Activated CD8-positive, alpha-beta memory T cell treated with anti-CD3 and anti-CD28 coated beads for 48 hours (primary cell): Measurements from ENCODE around the gene NPLOC4.
A peak's percentile ranks its signal among the peaks of the same experiment; 100 is the strongest.
"Not testable (repeated sequence)": the region's sequence is repeated elsewhere in the genome, so short reads cannot be mapped to it uniquely, and the experiment has no call there.

Experiments used
- DNase-seq, 3 experiments: peaks; one replicate each; pipeline ENCODE4 v3.0.0-alpha.2; 2020; ENCODE audit warnings: low read depth in 2 of 3, low spot score in 2 of 3

The NPLOC4 gene

DNA sequence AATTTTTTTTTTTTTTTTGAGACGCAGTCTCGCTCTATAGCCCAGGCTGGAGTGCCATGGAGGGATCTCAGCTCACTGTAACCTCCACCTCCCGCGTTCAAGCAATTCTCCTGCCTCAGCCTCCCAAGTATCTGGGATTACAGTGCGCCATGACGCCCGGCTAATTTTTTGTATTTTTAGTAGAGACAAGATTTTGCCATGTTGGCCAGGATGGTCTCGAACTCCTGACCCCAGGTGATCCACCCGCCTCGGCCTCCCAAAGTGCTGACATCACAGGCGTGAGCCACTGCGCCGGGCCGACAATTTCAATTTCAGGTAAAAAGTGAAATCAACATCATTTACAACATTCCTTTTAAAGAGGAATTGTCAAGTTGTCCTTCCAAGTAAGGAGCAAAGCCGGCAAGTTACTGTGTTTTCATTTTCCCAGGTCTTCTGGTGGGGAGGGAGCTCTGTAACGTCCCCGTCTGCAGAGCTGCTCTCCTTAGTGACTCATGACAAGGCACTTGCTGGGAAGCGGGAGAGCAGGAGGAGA, 873 bp downstream of the NPLOC4 start:
- DNase-seq: no peak

DNA sequence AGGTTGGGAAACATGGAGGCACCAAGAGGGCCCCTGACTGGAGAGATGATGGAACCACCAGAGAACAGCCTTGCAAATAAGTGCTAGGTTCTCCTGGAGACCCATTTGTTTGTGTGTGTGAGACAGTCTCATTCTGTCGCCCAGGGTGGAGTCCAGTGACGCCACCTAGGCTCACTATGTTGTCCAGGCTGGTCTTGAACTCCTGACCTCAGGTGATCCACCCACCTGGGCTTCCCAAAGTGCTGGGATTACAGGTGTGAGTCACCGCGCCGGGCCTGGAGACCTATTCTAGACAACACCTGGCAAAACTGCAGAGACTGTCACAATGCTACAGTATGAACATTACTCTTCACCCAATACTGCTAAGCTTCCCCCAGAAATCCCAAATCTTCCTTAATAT, 1.5 kb downstream of the NPLOC4 start:
- DNase-seq: no peak

DNA sequence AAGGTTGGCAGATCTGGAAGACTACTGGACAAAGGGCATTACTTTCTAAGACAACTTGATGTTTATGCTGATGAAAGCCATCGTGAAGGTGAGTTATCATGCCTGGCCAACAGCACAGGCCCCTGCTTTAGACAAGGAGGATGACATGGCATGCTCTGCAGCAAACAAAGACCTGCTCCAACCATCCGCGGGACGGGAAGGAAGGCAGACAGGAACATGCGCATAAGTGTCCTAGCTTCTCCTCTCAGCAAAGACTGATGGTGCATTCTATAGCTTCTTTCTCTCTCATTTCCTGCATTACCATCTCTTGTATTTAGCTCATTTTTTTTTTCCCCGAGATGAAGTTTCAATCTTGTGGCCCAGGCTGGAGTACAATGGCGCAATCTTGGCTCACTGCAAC, 5.4 kb downstream of the NPLOC4 start:
- DNase-seq: no peak

DNA sequence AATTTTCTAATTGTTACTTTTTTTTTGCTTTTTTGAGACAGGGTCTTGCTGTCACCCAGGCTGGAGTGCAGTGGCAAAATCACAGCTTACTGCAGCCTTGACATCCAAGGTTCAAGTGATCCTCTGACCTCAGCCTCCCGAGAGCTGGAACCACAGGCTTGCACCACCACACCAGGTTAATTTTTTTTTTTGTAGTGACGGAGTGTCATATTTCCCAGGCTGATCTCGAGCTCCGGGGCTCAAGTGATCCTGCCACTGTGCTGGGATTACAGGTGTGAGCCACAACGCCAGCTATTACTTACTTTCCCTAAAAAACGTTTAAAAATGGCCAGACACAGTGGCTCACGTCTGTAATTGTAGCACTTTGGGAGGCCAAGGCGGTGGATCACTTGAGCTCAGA, 6.6 kb downstream of the NPLOC4 start:
- DNase-seq: no peak

DNA sequence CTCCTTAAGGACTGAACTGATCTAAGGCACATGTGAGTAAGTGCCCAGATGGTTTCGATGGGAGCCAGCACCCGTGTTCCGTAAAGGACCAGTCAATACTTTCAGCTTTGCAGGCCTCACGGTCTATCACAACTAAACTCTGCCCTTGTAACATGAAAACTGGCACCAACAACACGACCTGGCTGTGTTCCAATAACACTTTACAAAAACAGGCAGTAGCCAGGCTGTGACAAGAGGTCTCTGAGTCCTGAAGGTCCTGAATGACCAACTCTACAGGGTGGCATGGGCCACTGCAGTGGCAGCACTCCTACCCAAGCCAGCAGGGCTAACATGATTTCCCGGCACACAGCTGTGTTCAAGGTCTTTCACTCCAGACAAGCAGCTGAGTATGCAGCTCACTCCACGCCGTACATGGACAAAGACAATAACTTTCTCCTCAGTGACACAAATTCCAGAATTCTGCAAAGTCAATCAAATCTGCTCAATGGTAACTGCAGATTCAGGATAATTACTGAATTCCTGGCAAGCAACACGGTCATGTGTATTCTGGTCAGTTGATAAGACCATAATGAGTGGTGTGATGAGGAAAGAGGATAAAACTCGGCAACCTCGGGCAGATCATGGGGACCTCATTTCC, 15.3 kb downstream of the NPLOC4 start:
- DNase-seq: no peak

DNA sequence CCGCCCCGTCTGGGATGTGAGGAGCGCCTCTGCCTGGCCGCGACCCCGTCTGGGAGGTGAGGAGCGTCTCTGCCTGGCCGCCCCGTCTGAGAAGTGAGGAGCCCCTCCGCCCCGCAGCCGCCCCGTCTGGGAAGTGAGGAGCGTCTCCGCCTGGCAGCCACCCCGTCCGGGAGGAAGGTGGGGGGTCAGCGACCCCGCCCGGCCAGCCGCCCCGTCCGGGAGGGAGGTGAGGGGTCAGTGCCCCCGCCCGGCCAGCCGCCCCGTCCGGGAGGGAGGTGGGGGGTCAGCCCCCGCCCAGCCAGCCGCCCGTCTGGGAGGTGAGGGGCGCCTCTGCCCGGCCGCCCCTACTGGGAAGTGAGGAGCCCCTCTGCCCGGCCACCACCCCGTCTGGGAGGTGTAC, 18.6 kb downstream of the NPLOC4 start:
- DNase-seq: not testable (repeated sequence)

DNA sequence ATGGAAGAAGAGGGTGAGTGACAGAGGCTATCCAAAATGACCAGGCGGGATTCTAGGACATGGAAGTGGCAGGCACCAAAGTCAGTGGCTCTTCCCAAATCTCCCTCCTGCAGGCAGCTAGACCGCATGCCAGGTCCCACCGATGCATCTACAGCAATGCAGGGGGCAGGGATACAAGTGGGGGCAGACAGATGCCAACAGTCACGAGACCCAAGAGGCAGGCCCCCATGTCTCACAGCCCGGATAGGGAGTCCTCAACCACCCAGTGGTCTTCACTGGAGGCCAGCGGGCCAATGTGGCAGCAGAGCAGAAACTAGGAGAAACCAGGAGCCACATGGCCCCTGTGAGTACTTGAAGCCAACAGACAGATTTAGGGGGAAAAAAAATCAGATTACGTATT, 20.0 kb downstream of the NPLOC4 start:
- DNase-seq: no peak

DNA sequence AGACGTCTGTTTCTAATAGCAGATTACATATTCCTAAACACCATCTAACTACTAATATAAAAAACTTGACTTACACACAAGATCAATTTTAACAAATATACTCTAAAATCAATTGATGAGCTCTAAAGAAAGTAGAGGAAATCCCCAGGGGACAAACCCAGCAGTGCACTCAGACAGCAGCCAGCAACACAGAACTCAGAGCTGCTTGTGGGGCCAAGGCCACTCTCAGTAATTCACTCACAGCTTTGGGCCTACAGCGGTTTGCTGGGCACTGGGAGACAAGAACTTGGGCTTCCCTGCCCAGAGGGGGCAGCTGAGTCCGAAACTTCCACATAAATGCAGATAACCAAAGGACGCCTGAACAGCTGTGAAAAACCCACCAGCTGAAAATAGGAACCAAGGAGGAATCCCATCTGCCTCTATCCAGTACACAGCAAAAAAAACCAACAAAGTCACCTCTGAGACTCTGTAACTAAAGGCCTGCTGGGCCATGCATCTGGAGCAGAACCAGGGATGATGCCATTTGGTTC, 21.4 kb downstream of the NPLOC4 start:
- no peak for DNase-seq

DNA sequence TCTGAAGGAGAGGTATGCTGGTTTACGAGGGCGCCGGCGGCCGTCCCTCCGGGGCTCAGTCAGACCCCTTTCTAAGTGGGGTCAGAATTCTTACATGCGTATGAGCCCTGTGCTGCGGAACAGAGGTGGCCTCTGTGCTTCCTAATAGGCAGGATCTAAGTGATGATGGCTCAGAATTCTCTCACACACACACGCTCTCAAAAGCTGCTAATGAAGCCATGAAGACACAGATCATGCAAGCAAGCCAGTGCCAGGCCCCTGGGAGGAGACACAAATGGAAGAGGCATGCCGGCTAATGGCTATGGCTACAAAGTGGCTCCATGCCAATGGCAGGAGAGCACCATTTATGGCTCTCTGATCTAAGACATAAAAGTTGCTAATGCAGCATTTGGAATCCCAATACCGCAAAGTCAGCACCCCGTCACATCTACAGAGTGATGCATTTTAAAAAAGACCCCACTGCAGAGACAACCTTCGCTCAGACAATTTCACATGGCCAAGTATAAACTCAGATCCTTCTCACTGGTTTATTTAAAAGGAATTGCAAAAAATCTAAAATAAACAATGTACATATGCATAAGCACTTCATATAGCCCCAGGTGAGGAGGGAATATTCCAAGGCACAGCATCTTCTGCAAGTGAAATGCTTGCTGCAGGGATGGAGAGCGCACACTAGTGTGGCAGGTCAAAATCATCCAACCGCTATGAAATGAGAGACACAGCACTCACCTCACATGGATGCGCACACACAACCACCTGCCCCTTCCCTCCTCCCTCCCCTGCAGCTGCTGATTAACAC, 24.5 kb downstream of the NPLOC4 start:
- no peak for DNase-seq

DNA sequence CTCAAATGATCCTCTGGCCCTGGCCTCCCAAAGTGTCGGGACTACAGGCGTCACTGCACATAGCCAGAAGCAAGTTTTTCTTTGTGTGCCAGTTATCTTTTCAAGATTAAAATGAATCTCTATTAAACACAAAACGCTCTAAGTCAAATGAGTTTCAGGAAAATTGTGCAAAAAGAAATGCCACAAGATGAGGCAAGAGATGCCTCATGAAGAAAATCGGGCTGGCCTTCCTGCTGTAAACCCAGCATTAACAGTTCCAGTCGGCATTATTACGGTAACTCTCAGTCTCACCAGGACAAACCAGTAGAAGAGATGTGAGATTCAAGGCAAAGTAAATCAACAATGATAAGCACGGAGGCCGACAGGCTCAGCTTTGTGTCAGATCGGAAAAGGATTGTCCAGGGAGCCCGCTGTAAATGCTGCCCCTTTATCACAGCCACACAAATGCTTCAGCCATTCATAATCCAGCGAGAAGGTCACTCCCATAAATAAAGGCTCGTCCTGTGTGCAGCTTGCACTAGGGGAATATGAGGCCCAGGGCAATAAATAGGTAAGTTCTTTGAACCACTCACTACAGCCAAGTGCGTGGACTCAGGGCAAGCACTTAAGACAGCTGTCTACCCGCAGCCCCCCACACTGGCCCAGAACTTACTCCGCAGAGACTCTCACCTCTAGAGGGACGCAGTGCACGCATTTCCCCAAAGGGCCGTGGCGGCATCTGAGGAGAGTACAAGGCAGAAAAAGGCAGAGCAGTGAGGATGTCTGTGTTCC, 27.2 kb downstream of the NPLOC4 start:
- no peak for DNase-seq

DNA sequence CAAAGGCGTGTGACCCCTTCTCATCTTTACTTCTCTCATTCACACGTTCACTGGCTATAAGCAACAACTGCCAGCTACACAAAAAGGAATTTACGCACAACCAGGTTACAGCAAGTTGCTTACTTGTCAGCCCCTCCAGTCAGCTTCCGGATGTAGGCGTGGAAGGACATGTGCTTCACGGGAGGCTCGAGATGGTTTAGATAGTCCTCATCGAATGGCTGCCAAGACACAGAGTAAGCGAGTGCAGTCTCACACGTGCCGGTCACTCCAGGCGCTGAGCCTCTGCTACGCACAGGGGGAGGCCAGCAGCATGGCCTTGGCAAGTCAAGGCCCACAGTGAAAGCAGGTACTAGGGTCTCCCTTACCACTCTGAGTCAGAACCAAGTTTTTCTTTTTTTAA, 28.3 kb downstream of the NPLOC4 start:
- DNase-seq: no peak

DNA sequence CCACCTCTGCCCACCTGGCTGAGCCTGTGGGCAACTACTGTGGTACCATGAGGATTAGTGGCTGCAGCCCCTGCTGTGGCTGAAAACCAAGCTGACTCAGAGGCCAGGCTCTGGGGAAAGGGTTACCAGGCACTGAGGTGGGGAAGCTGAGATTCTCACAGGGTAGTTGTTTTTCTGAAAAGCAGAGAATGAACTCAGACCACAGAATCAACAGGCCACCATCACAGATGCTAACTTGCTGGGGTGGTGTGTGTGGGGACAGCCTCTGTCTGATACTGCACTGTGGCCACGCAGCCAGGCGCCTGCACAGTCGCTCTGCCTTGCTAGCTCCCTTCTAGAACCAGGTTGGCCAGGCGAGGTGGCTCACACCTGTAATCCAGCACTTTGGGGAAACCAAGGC, 28.8 kb downstream of the NPLOC4 start:
- peak in 1 of 3 experiments; percentile 9 for DNase-seq

DNA sequence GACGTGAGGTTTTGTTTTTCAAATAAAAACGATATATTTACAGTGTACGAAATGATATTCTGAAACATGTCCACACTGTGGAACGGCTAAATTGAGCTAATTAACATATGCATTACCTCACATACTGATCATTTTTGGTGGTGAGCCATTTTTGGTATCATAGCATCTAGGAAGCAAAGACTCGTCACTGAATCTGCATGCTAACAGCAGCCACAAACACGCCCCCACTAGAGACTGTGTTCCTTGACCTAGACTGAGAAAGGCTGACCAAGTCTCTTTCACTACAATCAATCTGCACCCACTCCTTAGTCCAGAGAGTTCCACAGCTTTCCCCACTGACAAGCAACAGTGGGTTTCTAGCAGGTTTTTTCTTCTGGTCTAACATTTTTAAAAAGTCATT, 29.5 kb downstream of the NPLOC4 start:
- no peak for DNase-seq

DNA sequence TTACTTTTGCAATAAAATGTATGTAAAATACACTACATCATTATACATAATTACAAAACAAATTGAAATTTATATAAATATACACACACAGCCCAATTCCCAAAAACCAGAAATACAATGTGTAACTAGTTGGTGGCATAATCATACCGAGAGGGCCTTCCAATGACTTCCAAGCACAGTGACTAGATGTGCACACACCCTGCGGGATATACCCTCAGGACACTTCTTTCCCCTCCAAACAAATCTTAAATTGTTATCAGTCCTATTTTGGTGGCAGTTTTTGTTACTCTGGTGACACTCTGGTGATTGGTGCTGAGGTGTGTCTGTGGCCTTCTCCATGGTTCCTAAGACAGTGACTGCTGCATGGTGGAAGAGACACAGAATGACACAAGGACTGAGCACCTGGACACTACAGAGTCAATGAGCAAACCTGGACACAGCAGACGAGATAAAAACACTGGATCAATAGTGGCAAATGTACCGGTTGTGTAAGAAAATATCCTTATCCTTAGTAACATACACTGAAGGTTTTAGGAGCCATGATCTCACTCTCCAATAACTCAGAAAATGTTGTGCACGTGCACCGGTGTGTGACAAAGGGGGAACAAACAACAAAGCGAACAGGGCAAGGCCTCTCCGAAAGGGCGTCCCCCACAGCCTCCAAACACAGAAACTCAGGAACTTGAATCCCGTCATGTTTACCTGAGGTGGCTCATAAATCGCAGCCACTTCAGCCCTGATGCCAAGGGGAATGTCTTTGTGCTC, 32.9 kb downstream of the NPLOC4 start:
- DNase-seq: no peak

DNA sequence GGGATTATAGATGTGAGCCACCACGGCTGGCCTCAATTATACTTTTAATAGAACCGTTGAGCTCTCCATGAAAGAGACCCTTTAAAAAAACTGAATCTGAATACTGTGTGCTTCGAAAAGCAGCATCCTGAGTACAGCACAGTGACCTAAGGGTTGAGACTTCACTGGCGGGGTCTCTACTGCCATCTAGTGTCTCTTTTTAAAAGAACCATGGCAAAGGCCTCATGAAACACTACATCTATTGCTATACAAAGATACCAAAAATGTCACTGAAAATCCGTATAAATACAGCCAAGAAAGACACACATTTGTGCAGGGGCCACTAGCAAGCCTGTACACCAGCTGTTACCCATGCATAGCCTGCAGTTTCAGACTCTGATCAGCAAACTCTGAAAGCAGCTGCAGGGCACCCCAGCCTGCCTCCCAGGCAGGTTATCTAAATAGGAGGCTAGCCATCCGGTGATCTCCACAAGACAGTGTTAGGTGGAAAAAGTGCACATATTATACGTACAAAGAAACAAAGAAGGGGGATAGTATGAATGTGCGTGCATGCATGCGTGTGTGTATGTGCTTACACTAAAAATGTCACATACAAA, 35.3 kb downstream of the NPLOC4 start:
- DNase-seq: no peak

DNA sequence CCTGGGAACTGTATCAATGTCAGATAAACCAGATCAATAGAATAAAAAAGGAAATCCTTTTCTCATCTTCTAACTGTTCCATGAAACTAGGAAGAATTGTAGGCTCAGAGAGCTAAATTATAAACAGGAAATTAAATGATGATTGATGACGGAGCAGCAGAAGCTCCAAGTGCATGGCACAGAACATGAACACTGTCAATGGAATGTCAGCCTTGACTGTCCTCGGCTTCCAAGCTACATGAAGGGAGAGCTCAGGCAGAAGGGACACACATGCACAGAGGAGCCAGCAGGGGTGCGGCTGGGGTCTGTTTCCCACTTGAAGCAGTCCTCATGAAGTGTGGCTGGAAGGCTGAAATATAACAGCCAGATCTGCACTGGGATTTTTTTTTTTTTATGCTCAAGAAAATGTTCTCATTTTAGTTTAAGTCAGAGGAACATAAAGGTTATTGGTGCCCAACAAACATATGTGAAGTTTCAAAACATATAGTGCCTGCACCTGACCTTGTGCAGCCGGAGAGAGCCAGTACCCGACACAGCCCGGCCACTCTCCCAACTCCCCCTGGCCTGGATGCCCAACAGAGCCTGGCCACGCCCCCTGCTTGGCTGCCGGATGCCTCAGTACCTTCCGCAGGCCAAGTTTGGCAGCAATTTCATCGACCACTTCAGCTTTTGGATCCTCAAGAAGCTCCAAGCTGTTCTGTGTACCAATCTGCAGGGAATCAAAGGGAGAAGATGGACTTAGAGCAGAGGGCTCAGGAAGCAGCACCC, 37.0 kb downstream of the NPLOC4 start:
- no peak for DNase-seq

DNA sequence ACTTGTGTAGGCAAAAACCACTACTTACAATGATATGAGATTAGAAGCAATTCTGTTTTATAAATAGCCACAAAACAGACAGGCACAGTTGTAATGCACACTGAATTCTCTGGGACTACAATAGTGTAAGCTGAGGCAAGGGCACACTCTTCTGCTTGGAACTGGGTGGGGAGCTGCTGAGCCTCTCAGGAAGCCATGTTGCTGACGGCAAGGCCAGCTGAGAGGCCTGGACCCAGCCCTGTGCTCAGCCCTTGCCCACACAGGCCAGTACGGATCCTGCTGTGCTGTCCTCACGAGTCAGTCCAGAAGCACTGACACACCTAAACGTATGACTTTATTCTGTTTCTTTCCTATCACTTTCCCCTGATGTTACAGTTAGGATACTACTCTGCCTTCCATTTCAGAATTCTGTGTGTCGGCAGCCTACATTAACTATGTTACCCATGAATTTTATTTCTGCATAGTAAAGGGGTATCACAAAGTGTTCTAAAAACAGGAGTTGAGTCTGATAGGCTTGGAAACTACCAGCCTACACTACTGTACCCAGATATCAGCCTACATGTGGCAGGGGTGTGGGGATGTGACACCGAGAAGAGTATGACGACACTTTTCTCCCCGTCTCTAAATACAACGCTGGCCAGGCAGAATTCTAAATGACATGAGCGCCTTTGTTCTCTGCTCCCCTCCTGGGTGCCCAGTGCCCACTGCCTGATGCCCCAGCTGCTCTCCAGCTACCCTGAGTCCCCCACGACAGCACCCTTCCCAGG, 43.6 kb downstream of the NPLOC4 start:
- no peak for DNase-seq

DNA sequence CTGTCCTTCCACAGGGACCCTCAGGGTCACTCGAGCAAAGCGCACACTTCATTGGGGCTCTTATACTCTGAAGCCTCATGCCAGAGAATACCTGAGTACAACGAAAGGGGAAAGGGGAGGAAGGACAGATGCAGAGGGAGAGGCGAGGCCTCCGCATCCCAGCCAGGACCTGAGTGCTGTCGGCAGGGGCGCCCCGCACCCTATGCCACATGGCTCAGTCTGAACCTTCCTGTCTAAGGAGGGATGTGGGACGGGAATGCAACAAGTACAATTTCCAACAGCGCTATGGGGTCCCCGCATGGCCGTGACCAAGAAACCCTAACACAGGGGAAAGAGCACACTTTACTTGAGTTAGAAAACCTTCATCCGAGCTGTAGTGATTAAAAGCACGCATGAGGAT, 44.9 kb downstream of the NPLOC4 start:
- no peak for DNase-seq

DNA sequence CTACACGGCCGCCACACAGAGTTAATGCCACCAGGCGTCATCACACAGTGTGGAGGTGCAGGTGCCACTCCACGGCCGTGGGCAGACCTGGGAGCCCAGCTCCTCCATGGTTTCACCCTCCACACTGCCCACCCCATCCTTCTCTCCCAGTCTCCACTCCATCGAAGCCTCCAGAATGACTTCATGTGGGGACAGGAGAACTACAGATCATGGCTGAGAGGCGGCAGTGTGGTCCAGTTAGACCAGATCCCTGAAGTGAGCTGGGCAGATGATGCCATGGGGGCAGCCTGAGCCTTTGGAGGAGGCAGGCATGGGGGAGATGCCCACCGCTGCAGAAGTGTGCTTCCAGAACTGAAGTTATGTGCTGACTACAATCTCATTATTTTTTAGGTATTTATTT, 46.8 kb downstream of the NPLOC4 start:
- no peak for DNase-seq
